SK-N-SH treated with all-trans-retinoic acid at 6 μM for 48 hours (cell line): ENCODE measurements around the gene FHOD3.
A peak's percentile ranks its signal among the peaks of the same experiment; 100 is the strongest.

Source experiments
- ATAC-seq: fragments of 200-7000 bp; cut with Tn5 transposase; 3 replicates; pipeline ENCODE4 v1.9.1; 2020; ENCODE audit warnings: mild to moderate bottlenecking, moderate library complexity
- ARNTL ChIP-seq: fragments of 450-650 bp; formaldehyde crosslinking; IDR thresholded peaks from 2 replicates; pipeline ENCODE4 v1.5.0; 2020; ENCODE audit warnings: low read depth, mild to moderate bottlenecking, moderate library complexity, borderline replicate concordance
- CSDC2 ChIP-seq: fragments of 250-450 bp; sonication (Bioruptor Pico); IDR thresholded peaks from 2 replicates; pipeline ENCODE4 v1.5.0; 2020; ENCODE audit warnings: mild to moderate bottlenecking, moderate library complexity
- CSRNP3 ChIP-seq: fragments of 250-450 bp; sonication (Bioruptor Pico); IDR thresholded peaks from 2 replicates; pipeline ENCODE4 v1.5.1; 2021; ENCODE audit warnings: mild to moderate bottlenecking, moderate library complexity
- GLIS3 ChIP-seq: fragments of 250-450 bp; sonication (Bioruptor Pico); IDR thresholded peaks from 2 replicates; pipeline ENCODE4 v1.5.0; 2020; ENCODE audit warnings: mild to moderate bottlenecking, moderate library complexity
- ISL1 ChIP-seq: fragments of 250-450 bp; sonication (Bioruptor Pico); IDR thresholded peaks from 2 replicates; pipeline ENCODE4 v2.1.2; 2022; ENCODE audit warnings: mild to moderate bottlenecking, moderate library complexity
- OSR1 ChIP-seq: fragments of 250-450 bp; sonication (Bioruptor Pico); IDR thresholded peaks from 2 replicates; pipeline ENCODE4 v1.8.0; 2022; ENCODE audit warnings: moderate library complexity, mild to moderate bottlenecking, inconsistent platforms
- PATZ1 ChIP-seq: fragments of 250-450 bp; sonication (Bioruptor Pico); IDR thresholded peaks from 2 replicates; pipeline ENCODE4 v1.8.0; 2020; ENCODE audit warnings: mild to moderate bottlenecking, moderate library complexity, borderline replicate concordance
- POU6F1 ChIP-seq: fragments of 250-450 bp; sonication (Bioruptor Pico); IDR thresholded peaks from 2 replicates; pipeline ENCODE4 v1.8.0; 2021; ENCODE audit warnings: low read depth, mild to moderate bottlenecking, moderate library complexity, borderline replicate concordance
- PPARA ChIP-seq: fragments of 250-450 bp; sonication (Bioruptor Pico); IDR thresholded peaks from 2 replicates; pipeline ENCODE4 v1.5.0; 2020; ENCODE audit warnings: mild to moderate bottlenecking, borderline replicate concordance
- SNAI2 ChIP-seq: fragments of 250-450 bp; sonication (Bioruptor Pico); IDR thresholded peaks from 2 replicates; pipeline ENCODE4 v1.5.0; 2020; ENCODE audit warnings: mild to moderate bottlenecking, moderate library complexity
- TCF4 ChIP-seq: fragments of 250-450 bp; sonication (Bioruptor Pico); IDR thresholded peaks from 2 replicates; pipeline ENCODE4 v1.8.0; 2021; ENCODE audit warnings: mild to moderate bottlenecking, moderate library complexity, borderline replicate concordance
- TOX ChIP-seq: fragments of 250-450 bp; sonication (Bioruptor Pico); IDR thresholded peaks from 2 replicates; pipeline ENCODE4 v1.8.0; 2021; ENCODE audit warnings: mild to moderate bottlenecking, moderate library complexity, borderline replicate concordance
- ZC3H10 ChIP-seq: fragments of 250-450 bp; sonication (Bioruptor Pico); IDR thresholded peaks from 2 replicates; pipeline ENCODE4 v1.5.1; 2021; ENCODE audit warnings: mild to moderate bottlenecking, moderate library complexity
- ZFP3 ChIP-seq: fragments of 250-450 bp; sonication (Bioruptor Pico); IDR thresholded peaks from 2 replicates; pipeline ENCODE4 v1.5.0; 2020; ENCODE audit warnings: mild to moderate bottlenecking, moderate library complexity
- ZFP30 ChIP-seq: fragments of 450-650 bp; formaldehyde crosslinking; IDR thresholded peaks from 2 replicates; pipeline ENCODE4 v1.5.0; 2022; ENCODE audit warnings: mild to moderate bottlenecking, moderate library complexity
- ZNF565 ChIP-seq: fragments of 450-650 bp; formaldehyde crosslinking; conservative IDR thresholded peaks from 2 replicates; pipeline ENCODE4 v1.5.0; 2020; ENCODE audit warnings: low read depth, mild to moderate bottlenecking, moderate library complexity
- ZNF70 ChIP-seq: fragments of 450-650 bp; formaldehyde crosslinking; IDR thresholded peaks from 2 replicates; pipeline ENCODE4 v1.5.0; 2020; ENCODE audit warnings: mild to moderate bottlenecking, moderate library complexity
- ZNF8 ChIP-seq: fragments of 450-650 bp; formaldehyde crosslinking; IDR thresholded peaks from 2 replicates; pipeline ENCODE4 v1.5.0; 2020; ENCODE audit warnings: mild to moderate bottlenecking, moderate library complexity
- TF ChIP-seq, protein P1 (sequence below): fragments of 250-450 bp; sonication (Bioruptor Pico); IDR thresholded peaks from 2 replicates; pipeline ENCODE4 v1.5.0; 2020; ENCODE audit warnings: mild to moderate bottlenecking, moderate library complexity
- TF ChIP-seq, protein P2 (sequence below): fragments of 250-450 bp; sonication (Bioruptor Pico); IDR thresholded peaks from 2 replicates; pipeline ENCODE4 v1.5.1; 2020; ENCODE audit warnings: low read depth, mild to moderate bottlenecking, moderate library complexity

Gene FHOD3

GRCh38 chr18:36340246-36340645, 42.7 kb downstream of the FHOD3 start:
- no peak for ATAC-seq
- TF ChIP-seq ZFP3 = no peak
- TF ChIP-seq, protein P1, sequence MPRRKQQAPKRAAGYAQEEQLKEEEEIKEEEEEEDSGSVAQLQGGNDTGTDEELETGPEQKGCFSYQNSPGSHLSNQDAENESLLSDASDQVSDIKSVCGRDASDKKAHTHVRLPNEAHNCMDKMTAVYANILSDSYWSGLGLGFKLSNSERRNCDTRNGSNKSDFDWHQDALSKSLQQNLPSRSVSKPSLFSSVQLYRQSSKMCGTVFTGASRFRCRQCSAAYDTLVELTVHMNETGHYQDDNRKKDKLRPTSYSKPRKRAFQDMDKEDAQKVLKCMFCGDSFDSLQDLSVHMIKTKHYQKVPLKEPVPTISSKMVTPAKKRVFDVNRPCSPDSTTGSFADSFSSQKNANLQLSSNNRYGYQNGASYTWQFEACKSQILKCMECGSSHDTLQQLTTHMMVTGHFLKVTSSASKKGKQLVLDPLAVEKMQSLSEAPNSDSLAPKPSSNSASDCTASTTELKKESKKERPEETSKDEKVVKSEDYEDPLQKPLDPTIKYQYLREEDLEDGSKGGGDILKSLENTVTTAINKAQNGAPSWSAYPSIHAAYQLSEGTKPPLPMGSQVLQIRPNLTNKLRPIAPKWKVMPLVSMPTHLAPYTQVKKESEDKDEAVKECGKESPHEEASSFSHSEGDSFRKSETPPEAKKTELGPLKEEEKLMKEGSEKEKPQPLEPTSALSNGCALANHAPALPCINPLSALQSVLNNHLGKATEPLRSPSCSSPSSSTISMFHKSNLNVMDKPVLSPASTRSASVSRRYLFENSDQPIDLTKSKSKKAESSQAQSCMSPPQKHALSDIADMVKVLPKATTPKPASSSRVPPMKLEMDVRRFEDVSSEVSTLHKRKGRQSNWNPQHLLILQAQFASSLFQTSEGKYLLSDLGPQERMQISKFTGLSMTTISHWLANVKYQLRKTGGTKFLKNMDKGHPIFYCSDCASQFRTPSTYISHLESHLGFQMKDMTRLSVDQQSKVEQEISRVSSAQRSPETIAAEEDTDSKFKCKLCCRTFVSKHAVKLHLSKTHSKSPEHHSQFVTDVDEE (CRISPR knock-in tag) = no peak
- TF ChIP-seq, protein P2, sequence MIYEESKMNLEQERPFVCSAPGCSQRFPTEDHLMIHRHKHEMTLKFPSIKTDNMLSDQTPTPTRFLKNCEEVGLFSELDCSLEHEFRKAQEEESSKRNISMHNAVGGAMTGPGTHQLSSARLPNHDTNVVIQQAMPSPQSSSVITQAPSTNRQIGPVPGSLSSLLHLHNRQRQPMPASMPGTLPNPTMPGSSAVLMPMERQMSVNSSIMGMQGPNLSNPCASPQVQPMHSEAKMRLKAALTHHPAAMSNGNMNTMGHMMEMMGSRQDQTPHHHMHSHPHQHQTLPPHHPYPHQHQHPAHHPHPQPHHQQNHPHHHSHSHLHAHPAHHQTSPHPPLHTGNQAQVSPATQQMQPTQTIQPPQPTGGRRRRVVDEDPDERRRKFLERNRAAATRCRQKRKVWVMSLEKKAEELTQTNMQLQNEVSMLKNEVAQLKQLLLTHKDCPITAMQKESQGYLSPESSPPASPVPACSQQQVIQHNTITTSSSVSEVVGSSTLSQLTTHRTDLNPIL = no peak
- TF ChIP-seq POU6F1 = no peak
- no peak for TF ChIP-seq GLIS3
- no peak for TF ChIP-seq ZFP30 (CRISPR knock-in tag)
- no peak for TF ChIP-seq ARNTL (CRISPR knock-in tag)
- no peak for TF ChIP-seq TOX (CRISPR knock-in tag)
- TF ChIP-seq ZNF8 (CRISPR knock-in tag) = no peak
- TF ChIP-seq PATZ1 (CRISPR knock-in tag) = no peak
- no peak for TF ChIP-seq SNAI2

- ATAC-seq = no peak
- no peak for TF ChIP-seq OSR1 (CRISPR knock-in tag)
- no peak for TF ChIP-seq ZNF8 (CRISPR knock-in tag)
- TF ChIP-seq TOX (CRISPR knock-in tag) = no peak
- no peak for TF ChIP-seq TCF4 (CRISPR knock-in tag)
- TF ChIP-seq ZNF565 (CRISPR knock-in tag) = no peak
- TF ChIP-seq ZFP30 (CRISPR knock-in tag) = peak; percentile 97
These were observed 44.4 kb downstream of the FHOD3 start for GRCh38 chr18:36341944-36342343.

DNA sequence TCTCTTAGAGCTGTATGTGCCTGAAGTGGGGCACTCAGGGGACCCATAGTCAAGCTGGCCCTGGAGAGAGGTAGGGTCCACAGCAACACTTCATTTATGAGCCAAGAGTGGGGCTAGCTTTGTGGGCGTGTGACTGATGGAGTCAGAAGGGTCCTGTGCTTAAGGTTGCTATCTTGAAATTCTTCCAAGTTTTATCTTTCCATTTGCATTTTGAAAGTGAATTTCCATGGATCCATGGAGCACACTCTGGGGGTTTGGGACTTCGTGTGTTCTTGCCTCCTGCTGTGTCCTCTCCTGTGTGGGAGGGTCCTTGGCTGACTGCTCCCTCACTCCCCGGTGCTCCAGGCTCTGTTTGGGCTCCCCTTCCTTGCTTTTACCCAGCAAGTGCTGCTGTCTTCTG, 50.8 kb downstream of the FHOD3 start:
- TF ChIP-seq TCF4 (CRISPR knock-in tag) = no peak
- no peak for TF ChIP-seq ZNF70 (CRISPR knock-in tag)
- no peak for TF ChIP-seq ZNF565 (CRISPR knock-in tag)
- TF ChIP-seq, protein P1 (CRISPR knock-in tag) = no peak
- no peak for TF ChIP-seq CSRNP3 (CRISPR knock-in tag)
- TF ChIP-seq OSR1 (CRISPR knock-in tag) = no peak
- TF ChIP-seq CSDC2 (CRISPR knock-in tag) = no peak
- TF ChIP-seq ARNTL (CRISPR knock-in tag) = no peak
- TF ChIP-seq ISL1 (CRISPR knock-in tag) = no peak
- TF ChIP-seq PPARA (CRISPR knock-in tag) = no peak
- no peak for TF ChIP-seq POU6F1
- no peak for TF ChIP-seq ZNF8 (CRISPR knock-in tag)
- no peak for TF ChIP-seq PATZ1 (CRISPR knock-in tag)
- TF ChIP-seq ZFP3 = no peak
- no peak for TF ChIP-seq GLIS3
- no peak for TF ChIP-seq ZFP30 (CRISPR knock-in tag)
- no peak for TF ChIP-seq ZC3H10 (CRISPR knock-in tag)
- ATAC-seq = no peak
